NCI-H526 treated with DMSO at 0.1 percent for 48 hours (cell line): ENCODE measurements around the gene SLC9A8.

Experiments used
- DNase-seq: peaks from one replicate; lab custom pipeline; 2025; lab: John Stamatoyannopoulos, UW

The SLC9A8 gene

DNA sequence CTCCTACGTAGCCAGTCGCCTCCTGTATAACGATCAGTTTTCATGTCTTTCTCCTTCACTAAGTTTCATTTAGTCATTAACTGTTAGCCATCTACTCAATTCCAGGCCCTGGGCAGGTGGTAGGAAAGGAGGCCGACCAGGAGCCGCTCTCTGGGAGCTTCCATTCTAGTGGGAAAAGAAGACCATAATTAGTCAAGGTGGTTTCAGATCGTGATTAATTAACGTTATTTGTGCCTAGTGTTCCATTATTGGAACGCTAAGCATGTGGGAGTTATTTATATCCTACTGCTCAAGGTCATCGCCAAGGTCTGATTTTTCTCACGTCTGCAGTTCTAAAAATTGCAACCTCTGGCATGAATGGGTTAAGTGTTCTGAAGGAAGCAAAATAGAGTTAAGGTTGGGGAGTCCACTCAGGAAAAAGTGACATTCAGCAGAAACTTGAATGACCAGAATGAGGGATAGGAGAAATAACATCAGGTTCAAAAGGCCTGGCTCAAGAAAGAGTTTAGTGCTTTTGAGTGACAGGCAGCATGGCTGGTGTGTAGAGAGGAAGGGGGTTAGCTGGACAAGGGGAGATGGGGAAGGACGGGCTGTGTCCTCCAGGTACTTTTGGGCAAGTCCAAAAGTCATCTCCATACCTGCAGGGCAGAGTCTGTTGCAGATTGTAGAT, 812 bp downstream of the SLC9A8 start:
- DNase-seq: no peak

- DNase-seq: no peak
Observed at GRCh38 chr20:49814057-49814694, 1.5 kb downstream of the SLC9A8 start.

DNA sequence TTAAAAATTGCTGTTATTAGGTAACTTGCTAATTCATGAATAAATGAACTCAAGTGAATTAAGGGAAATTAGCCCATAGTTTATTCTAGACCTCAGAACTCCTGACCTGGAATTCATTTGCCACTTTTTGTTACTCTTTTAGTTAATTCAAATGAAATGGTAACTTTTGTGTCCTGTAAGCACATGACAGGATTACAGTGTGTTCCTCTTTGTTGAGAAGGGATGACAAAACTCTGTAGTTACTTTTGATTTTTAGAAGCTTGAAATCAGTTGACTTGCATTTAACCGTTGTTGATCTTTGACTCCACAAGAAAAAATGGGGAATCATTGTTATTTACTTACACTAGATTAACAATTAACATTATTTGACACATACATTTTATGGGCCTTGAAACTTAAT, 6.2 kb downstream of the SLC9A8 start:
- no peak for DNase-seq

DNA sequence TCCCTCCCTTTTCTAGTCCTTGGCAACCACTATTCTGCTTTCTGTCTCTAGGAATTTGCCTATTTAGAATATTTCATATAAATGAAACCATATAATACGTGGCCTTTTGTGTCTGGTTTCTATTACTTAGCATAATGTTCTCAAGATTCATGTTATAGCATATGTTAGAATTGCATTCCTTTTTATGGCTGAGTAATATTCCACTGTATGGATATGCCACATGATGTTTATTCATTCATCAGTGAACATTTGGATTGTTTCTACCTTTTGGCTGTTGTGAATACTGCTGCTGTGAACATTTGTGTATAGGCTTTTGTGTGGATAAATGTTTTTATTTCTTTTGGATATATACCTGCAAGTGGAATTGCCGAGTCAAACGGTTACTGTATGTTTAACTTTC, 7.1 kb downstream of the SLC9A8 start:
- no peak for DNase-seq

- no peak for DNase-seq
Observed at GRCh38 chr20:49821381-49821780, 8.8 kb downstream of the SLC9A8 start.

DNA sequence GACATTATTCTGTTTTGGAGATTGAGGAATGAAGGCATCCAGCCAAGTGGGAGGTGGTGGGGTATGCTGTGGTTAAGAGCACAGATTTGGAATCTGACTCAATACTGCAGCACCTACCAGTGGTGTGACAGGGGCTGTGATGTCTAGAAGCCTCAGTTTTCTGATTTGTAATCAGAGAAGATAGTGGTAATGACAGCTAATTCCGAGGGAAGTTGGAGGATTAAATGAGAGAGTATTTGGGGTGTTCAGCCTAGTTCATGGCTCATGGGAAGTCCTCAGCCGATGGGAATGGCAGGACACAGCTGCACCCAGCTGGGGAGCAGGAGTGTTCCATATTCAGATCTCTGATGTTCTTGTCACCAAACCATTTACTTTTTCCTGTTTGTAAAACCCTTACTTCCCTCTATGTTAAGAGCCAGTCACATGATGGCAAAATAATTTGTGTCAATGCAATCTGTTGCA, 9.3 kb downstream of the SLC9A8 start:
- no peak for DNase-seq

DNA sequence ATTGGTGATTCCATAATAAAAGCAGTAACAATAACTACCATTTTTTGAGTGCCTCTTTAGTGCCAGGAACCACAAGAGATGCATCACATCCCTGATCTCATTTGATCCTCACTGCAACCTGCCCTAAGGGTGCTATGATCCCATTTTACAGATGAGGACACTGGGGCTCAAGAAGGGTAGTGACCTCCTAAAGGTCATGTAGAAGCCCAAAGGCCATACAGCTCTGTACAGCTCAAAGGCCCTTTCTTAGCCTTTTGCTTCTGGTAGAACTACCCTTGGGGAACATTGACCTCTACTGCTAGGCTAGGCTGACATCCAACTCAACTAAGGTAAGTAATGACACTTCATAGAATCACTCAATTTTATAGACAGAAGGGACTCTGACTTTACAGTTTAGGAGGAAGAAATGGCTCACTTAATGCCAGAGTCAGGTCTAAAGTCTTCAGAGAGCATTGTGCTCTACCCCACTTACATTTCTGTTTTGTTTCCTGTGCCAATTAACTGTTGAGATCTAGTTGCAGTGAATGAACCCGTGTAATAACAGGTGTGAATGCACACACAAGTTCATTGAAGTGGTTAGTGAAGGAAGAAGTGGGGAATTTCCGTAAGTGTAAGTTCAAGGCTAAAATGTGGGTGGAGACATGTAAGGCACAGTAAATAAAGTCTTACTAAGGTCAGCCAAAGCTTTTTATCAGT, 10.7 kb downstream of the SLC9A8 start:
- no peak for DNase-seq

DNA sequence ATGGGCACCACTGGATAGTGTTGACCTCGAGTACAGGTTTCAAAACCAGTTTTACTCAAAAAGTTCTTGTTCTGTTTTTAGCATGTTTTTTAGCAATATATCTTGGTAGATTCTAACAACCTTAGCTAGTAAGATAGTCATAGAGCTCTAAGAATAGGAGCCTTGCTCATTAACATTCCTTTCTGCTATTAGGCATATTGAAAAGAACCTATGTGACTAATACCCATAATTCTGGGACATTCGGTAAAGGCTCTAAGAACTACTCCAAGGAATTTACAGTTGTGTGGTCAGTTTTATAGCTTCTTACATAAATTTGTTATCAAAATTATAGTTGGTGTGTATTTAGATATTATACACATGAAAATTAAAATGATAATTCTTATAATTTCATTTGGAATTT, 11.6 kb downstream of the SLC9A8 start:
- DNase-seq: no peak

DNA sequence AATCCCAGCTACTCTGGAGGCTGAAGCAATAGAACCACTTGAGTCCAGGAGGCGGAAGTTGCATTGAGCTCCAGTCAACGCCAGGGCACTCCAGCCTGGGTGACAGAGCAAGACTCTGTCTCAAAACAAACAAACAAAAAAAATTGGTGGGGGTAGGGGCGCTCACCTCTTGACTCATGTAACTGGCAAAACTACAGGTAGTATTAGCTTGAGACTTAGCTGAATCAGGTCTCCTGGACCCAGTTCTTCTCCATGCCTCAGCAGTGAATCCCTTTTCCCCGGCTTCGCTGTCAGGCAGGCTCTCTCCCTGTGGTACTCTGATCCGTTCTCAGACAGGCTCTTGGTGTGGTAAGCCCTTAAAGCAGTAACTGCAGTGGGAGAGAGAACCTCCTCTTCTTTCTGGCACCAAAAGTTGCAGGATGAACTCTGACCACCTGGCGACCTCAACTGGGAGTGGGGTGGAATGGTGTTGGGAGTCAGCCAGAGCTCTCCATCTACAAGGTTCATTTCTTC, 12.9 kb downstream of the SLC9A8 start:
- DNase-seq: no peak

DNA sequence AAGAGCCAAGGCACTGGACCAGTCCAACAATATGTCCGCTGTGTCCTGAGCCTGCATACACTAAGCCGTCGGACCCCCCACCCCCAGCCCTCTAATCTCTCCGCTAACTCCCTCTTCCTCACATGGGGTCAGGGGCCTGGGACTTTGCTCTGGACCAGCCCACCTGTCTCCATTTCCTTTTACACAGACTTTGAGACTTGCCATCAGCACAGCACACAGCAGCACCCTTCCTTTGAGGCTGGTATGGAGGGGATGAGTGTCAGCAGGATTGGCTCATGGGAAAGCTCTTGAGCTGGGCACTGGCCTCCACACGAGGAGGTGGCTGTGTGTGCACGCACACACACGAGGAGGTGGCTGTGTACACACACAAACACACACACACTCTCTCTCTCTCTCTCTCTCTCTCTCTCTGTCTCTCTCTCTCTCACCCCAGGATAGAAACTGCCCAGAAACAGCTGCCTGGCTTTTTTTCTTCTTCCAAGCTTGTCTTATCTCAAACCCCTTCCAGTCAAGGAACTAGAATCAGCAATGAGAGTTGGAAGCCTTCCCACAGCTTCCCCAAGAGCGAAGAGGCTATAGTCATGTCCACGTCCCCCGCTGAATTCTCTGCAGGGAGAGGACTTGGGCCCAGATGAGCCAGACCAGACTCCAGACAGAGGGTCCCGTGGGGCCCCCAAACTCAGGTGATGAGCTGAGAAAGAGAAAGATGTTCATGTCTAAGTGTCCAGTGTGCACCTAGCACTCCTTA, 18.6 kb downstream of the SLC9A8 start:
- DNase-seq: no peak

- DNase-seq: no peak
Observed at GRCh38 chr20:49831770-49832631, 19.4 kb downstream of the SLC9A8 start.

- DNase-seq: no peak
Observed at GRCh38 chr20:49832632-49833327, 20.2 kb downstream of the SLC9A8 start.

DNA sequence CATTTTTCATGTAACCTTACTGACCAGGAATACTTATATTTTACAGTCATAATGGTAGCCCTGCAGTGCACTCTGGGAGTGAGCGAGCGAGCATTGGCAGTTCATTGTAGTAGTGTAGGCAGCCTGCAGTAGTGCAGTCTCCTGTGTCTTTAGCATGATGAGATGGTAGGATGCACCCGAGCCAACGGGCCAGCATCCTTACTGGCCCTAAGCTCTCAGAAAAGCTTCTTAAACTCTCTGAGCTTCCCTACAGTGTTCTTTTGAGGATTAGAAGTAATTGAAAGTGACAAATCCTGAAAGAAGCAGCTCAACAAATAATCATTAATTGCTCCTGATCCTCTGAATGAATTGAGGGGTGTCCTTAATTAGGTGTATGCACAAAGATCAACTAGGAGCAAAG, 20.9 kb downstream of the SLC9A8 start:
- no peak for DNase-seq

GRCh38 chr20:49835031-49835430, 22.4 kb downstream of the SLC9A8 start:
- no peak for DNase-seq

- no peak for DNase-seq
Observed at GRCh38 chr20:49838546-49838945, 25.9 kb downstream of the SLC9A8 start.

- DNase-seq: no peak
Observed at GRCh38 chr20:49843139-49843538, 30.5 kb downstream of the SLC9A8 start.

DNA sequence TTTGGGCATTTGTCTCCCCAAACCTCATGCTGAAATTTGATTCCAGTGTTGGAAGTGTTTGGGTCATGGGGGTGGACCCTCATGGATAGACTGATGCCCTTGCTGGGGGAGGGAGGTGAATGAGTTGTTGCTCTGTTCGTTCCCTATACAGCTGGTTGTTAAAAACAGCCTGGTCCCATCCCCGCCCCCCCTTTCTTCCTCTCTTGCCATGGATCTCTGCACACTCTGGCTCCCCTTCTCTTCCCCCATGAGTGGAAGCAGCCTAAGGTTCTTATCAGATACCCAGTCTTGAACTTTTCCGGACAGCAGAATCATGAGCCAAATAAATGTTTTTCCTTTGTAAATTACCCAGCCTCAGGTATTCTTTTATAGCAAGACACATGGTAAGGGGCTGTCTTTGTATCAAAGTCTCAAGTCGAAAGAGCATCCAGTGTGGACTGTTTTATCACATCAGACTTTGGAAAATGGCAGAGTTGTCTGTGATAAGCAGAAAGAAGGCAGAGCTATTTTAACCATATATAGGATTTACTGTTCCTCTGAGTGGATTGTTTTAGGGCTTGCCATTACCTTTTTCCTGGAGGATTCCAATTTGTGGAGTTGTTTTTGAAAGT, 31.2 kb downstream of the SLC9A8 start:
- no peak for DNase-seq

DNA sequence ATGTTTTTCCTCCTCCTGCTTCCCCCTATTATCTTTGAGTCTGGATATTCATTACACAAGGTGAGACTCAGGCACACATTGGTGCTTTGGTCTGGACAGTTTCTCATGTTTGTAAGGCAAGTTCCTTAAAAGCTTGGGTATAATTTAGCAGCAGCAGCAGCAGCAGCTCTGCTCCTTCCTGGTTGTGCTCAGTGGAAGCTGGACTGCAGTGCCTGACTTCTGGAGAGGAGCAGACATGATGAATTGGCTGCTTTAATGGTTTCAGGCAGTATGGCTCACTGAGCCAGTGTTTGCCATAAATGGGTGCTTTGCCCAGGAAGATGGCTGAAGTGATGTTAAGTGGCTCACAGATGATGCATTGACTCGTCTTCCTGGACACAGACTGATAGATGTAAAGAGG, 32.4 kb downstream of the SLC9A8 start:
- DNase-seq: no peak

DNA sequence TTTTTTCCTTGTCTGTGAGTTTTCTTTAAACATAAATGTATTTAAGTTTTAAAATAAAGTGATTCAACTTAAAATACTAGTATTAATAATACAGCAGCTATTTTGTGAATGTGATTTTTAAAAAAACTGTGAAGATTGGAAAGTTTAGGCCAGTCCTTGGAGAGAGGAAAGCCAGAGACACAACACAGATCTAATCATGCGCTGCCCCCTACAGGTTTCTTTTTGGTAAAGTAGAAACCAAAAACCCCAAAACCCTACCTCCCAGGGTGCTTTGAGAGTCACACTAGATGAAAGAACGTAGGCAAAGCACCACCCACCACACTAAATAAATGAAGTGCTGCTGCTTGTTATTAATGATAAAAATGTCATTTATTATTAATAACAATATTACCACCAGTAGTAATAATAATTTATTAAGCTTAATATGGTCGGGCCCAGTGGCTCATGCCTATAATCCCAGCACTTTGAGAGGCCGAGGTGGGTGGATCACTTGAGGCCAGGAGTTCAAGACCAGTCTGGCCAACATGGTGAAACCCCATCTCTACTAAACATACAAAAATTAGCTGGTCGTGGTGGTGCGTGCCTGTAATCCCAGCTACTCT, 33.7 kb downstream of the SLC9A8 start:
- DNase-seq: peak; percentile 56
